Measurements from ENCODE around the gene DDR1.

DDR1 gene

DNA sequence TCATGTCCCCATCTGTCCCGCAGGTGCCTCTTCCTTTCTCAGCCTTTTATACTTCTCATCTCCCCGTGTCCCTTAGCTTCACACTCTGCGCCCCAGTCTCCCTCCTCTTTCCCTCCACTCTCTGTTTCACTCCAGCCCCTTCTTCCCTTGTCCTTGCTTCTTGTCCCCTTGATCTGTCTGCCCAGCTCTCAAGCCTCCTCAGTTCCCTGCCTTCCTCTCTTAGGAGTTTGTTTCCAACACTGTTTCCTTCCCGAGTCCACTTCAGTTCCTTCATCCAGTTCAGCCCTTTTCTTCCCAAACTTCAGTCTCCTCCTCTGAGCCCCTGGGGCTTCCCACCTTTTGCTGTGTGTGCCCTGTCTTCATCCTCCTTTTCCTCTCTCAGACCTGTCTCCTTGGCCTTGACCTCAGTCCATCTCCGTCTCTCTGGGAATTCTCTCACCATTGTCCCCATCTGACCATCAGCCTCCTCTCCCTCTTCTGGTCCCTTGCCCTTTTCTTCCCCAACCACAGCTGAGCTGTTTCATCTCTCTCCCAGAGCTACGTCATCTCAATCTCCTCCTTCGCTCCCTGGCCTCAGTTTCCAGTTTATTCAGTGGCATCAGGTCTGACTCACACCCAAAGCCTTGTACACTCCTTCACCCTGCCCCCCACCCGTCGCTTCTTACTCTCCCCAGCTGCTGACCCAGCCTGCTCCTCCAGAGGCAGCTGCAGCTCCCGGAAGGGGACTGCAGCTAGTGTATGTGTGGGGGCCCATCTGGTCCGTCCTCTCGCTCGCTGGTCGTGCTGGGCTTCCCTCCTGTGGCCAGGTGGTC lies 2.7 kb upstream of the DDR1 start:
- DNase-seq, result no peak

- DNase-seq, result no peak
Observed at GRCh38 chr6:30882204-30882758, 2.0 kb upstream of the DDR1 start.

GRCh38 chr6:30882759-30883684 lies 1.3 kb upstream of the DDR1 start:
- DNase-seq, result no peak

GRCh38 chr6:30884521-30885480 lies 482 bp downstream of the DDR1 start:
- DNase-seq, result no peak

DNA sequence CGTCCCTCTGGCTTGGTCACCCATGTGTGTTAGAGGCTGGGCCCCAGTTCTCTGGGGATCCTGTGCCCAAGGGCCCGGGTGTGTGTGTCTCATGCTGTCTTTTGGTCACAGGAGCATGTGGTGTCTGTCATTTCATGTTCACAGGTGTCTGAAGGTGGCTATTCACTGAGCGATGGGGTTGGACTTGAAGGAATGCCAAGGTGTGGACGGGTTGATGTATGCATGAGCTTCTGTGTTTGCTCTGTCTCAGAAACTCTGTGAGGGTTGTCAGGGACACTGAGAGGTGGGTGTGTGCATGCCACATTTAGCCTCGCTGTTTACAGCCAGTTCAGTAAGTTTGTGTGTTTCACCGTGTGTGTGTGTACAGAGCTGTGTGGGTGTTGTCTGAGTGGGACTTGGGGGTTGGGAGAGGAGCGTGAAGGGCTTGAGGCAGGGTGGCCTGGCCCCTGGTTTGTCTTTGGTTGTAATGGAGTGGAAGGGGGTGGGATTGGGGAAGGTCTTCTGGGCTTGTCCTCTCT lies 1.2 kb downstream of the DDR1 start:
- no peak for DNase-seq

GRCh38 chr6:30885999-30886896 lies 1.9 kb downstream of the DDR1 start:
- no peak for DNase-seq

GRCh38 chr6:30886897-30887255 lies 2.6 kb downstream of the DDR1 start:
- no peak for DNase-seq

DNA sequence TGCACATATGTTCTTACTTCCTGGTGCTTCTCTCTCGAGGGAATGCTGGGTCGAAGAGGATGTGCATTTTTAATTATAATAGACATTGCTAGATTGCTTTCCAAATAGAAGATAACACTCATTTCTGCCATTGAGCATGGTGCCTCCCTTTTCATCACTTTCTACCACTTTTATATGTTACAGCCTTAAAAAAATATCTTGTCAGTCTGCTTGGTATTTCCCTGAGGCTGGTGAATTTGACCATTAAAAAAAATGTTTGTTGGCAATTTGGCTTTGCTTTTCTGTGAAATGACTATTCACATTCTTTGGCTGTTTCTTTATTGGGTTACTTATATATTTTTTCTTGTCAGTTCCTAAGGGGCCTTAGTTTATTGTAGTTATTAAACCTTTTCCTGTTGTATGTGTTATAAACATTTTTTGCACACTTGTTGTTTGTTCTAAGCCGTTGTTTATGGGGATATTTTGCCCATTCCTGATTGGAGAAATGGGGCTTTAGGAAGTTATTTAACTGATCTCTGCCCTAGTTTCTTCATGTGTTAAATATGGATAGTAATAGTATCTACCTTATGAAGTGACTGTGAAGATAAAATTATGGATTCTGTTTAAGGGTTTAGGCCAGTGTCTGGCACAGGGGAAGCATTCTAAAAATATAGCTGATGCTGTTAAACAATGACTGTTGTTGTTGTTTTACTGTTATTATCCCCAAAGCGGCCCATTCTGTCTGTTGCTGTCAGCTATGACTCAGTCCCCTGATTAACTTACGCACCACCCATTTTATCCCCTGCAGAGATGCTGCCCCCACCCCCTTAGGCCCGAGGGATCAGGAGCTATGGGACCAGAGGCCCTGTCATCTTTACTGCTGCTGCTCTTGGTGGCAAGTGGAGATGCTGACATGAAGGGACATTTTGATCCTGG lies 3.8 kb downstream of the DDR1 start:
- no peak for DNase-seq

DNA sequence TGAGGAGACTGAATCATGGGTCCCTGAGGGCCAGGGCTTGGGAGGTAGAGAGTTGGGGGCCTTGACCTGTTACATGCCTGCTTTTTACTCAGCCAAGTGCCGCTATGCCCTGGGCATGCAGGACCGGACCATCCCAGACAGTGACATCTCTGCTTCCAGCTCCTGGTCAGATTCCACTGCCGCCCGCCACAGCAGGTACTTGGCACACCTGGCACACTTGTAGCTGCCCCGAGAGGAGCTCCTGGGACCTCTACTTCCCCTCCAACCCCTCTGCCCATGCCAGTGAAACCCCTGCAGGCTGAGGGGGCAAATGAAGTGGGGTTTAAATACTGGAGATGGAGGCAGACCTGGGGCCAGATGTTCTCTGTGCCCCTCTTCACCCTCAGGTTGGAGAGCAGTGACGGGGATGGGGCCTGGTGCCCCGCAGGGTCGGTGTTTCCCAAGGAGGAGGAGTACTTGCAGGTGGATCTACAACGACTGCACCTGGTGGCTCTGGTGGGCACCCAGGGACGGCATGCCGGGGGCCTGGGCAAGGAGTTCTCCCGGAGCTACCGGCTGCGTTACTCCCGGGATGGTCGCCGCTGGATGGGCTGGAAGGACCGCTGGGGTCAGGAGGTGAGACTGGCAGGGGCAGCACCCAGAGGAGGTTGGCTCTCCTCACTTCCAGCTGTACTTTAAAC lies 4.6 kb downstream of the DDR1 start:
- DNase-seq, result no peak

- DNase-seq, result no peak
Observed at GRCh38 chr6:30889496-30889885, 5.2 kb downstream of the DDR1 start.

DNA sequence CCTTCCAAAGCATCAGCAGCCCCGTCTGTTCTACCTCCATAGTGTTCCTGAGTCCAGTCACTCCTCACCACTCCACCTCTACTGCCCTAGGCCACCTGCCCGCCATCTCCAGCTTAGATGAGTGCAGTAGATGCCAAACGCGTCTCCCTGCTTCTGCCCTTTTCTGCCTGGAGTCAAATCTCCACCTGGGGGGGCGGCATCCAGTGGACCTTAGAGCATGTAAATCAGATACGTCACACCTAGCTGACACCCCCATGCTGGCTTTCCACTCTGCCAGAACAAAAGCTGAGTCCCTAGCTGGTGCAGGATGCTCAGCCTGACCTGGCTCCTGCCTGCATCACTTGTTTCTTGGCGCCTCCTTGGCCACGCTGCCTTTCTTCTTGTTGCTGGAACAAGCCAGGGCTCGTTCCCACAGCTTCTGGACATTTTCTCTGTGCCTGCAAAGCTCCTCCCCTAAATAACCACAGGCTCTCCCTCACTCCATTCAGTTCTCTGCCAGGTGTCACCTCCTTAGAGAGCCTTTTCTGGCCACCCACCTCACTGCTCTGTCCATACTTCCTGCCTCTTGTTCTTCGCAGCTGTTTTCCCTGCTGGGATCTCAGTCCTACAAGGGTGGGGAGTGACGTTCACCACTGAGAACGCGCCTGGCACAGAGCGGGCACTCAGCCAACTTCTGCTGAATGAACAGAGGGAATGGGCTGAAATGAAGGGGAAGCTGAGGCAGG lies 5.8 kb downstream of the DDR1 start:
- DNase-seq, result no peak

- DNase-seq, result no peak
Observed at GRCh38 chr6:30890646-30891449, 6.5 kb downstream of the DDR1 start.

GRCh38 chr6:30891450-30891723 lies 7.1 kb downstream of the DDR1 start:
- DNase-seq, result no peak

DNA sequence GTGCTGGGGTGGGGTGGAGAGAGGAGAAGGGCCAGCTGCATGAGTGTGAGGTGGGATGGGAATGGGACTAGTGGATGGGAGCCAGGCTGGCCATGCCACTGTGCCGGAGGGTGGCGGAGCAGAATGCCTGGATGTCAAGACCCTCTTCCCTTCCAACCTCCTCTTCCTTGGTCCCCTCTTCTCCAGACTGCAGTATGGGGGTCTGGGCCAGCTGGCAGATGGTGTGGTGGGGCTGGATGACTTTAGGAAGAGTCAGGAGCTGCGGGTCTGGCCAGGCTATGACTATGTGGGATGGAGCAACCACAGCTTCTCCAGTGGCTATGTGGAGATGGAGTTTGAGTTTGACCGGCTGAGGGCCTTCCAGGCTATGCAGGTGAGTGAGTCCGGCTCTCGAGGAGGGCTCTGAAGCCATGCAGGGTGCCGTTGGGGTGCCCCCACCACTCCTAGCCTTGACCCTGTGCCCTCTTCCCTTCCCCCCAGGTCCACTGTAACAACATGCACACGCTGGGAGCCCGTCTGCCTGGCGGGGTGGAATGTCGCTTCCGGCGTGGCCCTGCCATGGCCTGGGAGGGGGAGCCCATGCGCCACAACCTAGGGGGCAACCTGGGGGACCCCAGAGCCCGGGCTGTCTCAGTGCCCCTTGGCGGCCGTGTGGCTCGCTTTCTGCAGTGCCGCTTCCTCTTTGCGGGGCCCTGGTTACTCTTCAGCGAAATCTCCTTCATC lies 7.7 kb downstream of the DDR1 start:
- DNase-seq, result no peak

- DNase-seq, result no peak
Observed at GRCh38 chr6:30893001-30893591, 8.8 kb downstream of the DDR1 start.

DNA sequence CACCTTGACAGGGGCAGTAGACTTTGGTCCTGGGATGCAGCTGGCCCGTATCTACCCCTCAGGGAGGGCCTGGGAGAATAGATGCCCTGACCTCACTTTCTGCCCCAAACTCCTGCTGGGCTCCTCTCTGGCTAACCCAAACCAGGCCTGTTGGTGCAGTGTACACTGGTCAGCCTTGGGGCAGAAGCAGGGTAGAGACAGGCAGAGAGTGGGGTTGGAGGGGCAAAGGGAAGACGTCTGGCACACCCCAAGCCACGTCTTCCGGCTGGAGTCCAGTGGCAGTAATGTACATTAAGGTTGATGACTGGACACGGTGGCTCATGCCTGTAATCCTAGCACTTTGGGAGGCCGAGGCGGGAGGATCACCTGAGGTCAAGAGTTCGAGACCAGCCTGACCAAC lies 9.3 kb downstream of the DDR1 start:
- DNase-seq, result no peak

DNA sequence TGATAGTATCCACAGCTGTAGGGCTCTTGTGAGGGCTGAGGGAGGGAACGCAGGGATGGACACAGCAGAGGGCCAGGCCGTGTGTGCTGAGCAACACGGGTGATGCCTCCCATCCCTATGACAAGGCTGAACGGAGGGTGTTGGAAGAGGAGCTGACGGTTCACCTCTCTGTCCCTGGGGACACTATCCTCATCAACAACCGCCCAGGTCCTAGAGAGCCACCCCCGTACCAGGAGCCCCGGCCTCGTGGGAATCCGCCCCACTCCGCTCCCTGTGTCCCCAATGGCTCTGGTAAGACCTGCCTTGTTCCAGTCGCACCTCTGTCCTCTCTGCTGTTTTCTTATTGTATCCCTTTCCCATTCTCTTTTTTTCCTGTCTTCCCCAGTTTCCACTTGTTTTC lies 10.1 kb downstream of the DDR1 start:
- no peak for DNase-seq

Data from activated CD4-positive, CD25-positive, alpha-beta regulatory T cell (primary cell).